AG10803 (cell line): Measurements from ENCODE around the gene SETD4.

Source experiments
- DNase-seq: peaks from one replicate; pipeline ENCODE4 v3.0.0; 2010; ENCODE audit warnings: low read depth
- H3K4me3 ChIP-seq: 2 replicates; pipeline ENCODE4 v1.5.1; 2011; ENCODE audit warnings: mild to moderate bottlenecking, low read length, control low read depth
- TF ChIP-seq, protein P1 (sequence below): conservative IDR thresholded peaks from 2 replicates; pipeline ENCODE4 v1.5.1; 2011; ENCODE audit warnings: mild to moderate bottlenecking, low read length, control low read depth, inconsistent platforms

The SETD4 gene

GRCh38 chr21:36044056-36044455 is 16.3 kb downstream of the SETD4 start:
- DNase-seq = no peak
- TF ChIP-seq, protein P1, sequence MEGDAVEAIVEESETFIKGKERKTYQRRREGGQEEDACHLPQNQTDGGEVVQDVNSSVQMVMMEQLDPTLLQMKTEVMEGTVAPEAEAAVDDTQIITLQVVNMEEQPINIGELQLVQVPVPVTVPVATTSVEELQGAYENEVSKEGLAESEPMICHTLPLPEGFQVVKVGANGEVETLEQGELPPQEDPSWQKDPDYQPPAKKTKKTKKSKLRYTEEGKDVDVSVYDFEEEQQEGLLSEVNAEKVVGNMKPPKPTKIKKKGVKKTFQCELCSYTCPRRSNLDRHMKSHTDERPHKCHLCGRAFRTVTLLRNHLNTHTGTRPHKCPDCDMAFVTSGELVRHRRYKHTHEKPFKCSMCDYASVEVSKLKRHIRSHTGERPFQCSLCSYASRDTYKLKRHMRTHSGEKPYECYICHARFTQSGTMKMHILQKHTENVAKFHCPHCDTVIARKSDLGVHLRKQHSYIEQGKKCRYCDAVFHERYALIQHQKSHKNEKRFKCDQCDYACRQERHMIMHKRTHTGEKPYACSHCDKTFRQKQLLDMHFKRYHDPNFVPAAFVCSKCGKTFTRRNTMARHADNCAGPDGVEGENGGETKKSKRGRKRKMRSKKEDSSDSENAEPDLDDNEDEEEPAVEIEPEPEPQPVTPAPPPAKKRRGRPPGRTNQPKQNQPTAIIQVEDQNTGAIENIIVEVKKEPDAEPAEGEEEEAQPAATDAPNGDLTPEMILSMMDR = no peak
- no peak overlapping the region for H3K4me3 ChIP-seq

- TF ChIP-seq, protein P1 = no peak
- DNase-seq = no peak
- no peak overlapping the region for H3K4me3 ChIP-seq
These were observed 18.4 kb downstream of the SETD4 start for GRCh38 chr21:36041910-36042309.

DNA sequence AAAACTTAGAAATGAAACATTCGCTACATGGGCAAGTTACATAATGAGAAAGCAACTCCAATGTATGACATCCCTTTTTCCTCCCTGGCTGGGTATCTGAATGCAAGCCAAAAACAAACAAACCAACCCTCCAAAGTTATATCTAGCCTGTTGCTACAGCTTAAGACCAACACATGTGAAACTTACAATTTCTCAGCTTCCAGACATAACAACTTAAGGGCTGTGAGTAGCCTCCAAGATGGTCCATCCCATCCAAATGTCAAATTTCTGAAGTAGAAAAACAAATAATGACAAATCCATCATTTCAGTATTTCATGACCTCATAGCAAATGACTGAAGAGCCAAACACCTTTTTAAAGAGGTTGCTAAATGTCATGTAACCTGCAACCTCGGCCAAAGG is 19.9 kb downstream of the SETD4 start:
- no peak overlapping the region for H3K4me3 ChIP-seq
- TF ChIP-seq, protein P1 = no peak
- DNase-seq = no peak

GRCh38 chr21:36039861-36040260 is 20.5 kb downstream of the SETD4 start:
- TF ChIP-seq, protein P1 = no peak
- no peak overlapping the region for H3K4me3 ChIP-seq
- no peak for DNase-seq

GRCh38 chr21:36038701-36039497 is 21.4 kb downstream of the SETD4 start:
- TF ChIP-seq, protein P1 = no peak
- no peak for DNase-seq

GRCh38 chr21:36035381-36035791 is 24.9 kb downstream of the SETD4 start:
- no peak overlapping the region for H3K4me3 ChIP-seq
- DNase-seq = no peak
- TF ChIP-seq, protein P1 = no peak

More at GRCh38 chr21:36038701-36039497, 21.4 kb downstream of the SETD4 start:
- H3K4me3 ChIP-seq = no peak overlapping the region

DNA sequence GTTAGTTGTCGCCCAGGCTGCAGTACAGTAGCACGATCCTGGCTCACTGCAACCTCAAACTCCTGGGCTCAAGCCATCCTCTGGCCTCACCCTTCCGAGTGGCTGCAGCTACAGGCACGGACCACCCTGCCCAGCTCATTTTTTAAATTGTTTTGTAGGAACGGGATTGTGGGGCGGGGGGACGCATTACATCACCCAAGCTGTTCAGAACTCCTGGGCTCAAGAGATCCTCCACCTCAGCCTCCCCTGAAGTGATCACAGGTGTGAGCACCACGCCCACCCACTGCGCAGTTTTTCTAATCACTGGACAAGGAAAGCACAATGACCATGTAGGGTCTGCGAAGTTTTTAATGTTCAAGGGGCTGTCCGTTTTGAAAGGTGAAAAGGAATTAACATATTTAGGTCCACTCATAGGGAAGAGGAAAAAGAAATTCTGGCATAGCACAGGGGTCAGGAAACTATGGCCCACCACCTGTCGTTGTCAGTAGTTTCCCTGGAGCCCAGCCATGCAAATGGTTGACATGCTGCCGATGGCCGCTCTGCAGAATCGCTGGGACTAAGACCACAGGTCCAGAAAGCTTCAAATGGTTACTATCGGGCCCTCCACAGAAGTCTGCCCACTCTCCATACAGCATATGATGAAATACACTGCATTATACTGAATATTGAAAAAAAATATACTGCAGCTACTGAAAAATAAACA is 26.0 kb downstream of the SETD4 start:
- DNase-seq = no peak
- TF ChIP-seq, protein P1 = no peak
- H3K4me3 ChIP-seq = no peak overlapping the region
